Neutrophil (primary cell): Measurements from ENCODE around the gene FRYL.

ENCODE experiments used
- H3K27ac ChIP-seq: fragments of 200-600 bp; sonication (generic); 2 replicates; pipeline ENCODE4 v1.5.1; 2016; ENCODE audit warnings: mild to moderate bottlenecking, moderate library complexity
- H3K27me3 ChIP-seq: fragments of 200-600 bp; sonication (generic); 2 replicates; pipeline ENCODE4 v1.6.0; 2016; ENCODE audit warnings: mild to moderate bottlenecking
- H3K36me3 ChIP-seq: fragments of 200-600 bp; sonication (generic); 2 replicates; pipeline ENCODE4 v1.5.1; 2017
- H3K4me1 ChIP-seq, 2 experiments: fragments of 200-600 bp in 1 of 2; sonication (generic) in 1 of 2; 1 replicate in 1 of 2; 2 replicates in 1 of 2; pipeline versions ENCODE4 v1.5.1 to v1.6.1; 2013 to 2016; ENCODE audit warnings: low read depth in 1 of 2, low read length in 1 of 2, mild to moderate bottlenecking in 1 of 2, moderate library complexity in 1 of 2; ENCODE audit not compliant: control insufficient read depth in 1 of 2, insufficient read depth in 1 of 2
- H3K4me3 ChIP-seq, 2 experiments: fragments of 200-600 bp in 1 of 2; sonication (generic) in 1 of 2; 1 replicate in 1 of 2; 2 replicates in 1 of 2; pipeline ENCODE4 v1.5.1; 2013 to 2016; ENCODE audit warnings: low read depth in 1 of 2, low read length in 1 of 2, mild to moderate bottlenecking in 1 of 2, moderate library complexity in 1 of 2
- H3K9me3 ChIP-seq: fragments of 200-600 bp; sonication (generic); 2 replicates; pipeline ENCODE4 v1.5.1; 2016
- CTCF ChIP-seq: fragments of 200-600 bp; sonication (generic); IDR thresholded peaks from 2 replicates; pipeline ENCODE4 v1.5.1; 2016; ENCODE audit warnings: antibody characterized with exemption

FRYL gene

GRCh38 chr4:48571471-48571870 is 208.6 kb downstream of the FRYL start:
- H3K27me3 ChIP-seq: no peaks in the 10 kb centered on the region
- no peak overlapping the region for H3K27ac ChIP-seq
- peaks cover 89% of the 10 kb centered on the region for H3K36me3 ChIP-seq
- no peaks in the 10 kb centered on the region for H3K9me3 ChIP-seq
- TF ChIP-seq CTCF: no peak
- no peaks in the 10 kb centered on the region for H3K4me1 ChIP-seq
- H3K4me3 ChIP-seq: no peak overlapping the region

- no peaks in the 10 kb centered on the region for H3K27me3 ChIP-seq
- H3K4me1 ChIP-seq: no peaks in the 10 kb centered on the region
- TF ChIP-seq CTCF: no peak
- H3K4me3 ChIP-seq: no peak overlapping the region
- H3K27ac ChIP-seq: no peak overlapping the region
- no peaks in the 10 kb centered on the region for H3K9me3 ChIP-seq
- H3K36me3 ChIP-seq: peaks cover 84% of the 10 kb centered on the region
These were observed 209.3 kb downstream of the FRYL start for GRCh38 chr4:48570646-48571220.

GRCh38 chr4:48566034-48566384 is 214.1 kb downstream of the FRYL start:
- no peak for TF ChIP-seq CTCF
- H3K27ac ChIP-seq: no peak overlapping the region
- no peak overlapping the region for H3K4me3 ChIP-seq
- peaks cover 85% of the 10 kb centered on the region for H3K36me3 ChIP-seq
- no peaks in the 10 kb centered on the region for H3K4me1 ChIP-seq
- no peaks in the 10 kb centered on the region for H3K27me3 ChIP-seq
- H3K9me3 ChIP-seq: no peaks in the 10 kb centered on the region

GRCh38 chr4:48565362-48566033 is 214.6 kb downstream of the FRYL start:
- no peak for TF ChIP-seq CTCF
- H3K9me3 ChIP-seq: no peaks in the 10 kb centered on the region
- H3K4me3 ChIP-seq: no peak overlapping the region
- H3K27ac ChIP-seq: no peak overlapping the region
- H3K4me1 ChIP-seq: no peaks in the 10 kb centered on the region
- peaks cover 85% of the 10 kb centered on the region for H3K36me3 ChIP-seq
- no peaks in the 10 kb centered on the region for H3K27me3 ChIP-seq

- Histone ChIP-seq H3K9me3 (no peaks in the 10 kb centered on the region), H3K4me3 (no peak overlapping the region), H3K27ac (no peak overlapping the region), H3K36me3 (peaks cover 81% of the 10 kb centered on the region), H3K4me1 (no peaks in the 10 kb centered on the region), H3K27me3 (no peaks in the 10 kb centered on the region)
- no peak for TF ChIP-seq CTCF
These were observed 215.9 kb downstream of the FRYL start for GRCh38 chr4:48564151-48564550.
